Cardiac fibroblast (primary cell): ENCODE data around the gene NPTXR.

Experiments
- DNase-seq, 2 donors: peaks; one replicate each; pipeline versions ENCODE4 v3.0.0 to v3.0.0-alpha.2; 2010; ENCODE audit warnings: low read depth in 2 of 2
- H3K4me3 ChIP-seq, 2 donors: replicated peaks in 1 of 2; 1 replicate in 1 of 2; 2 replicates in 1 of 2; pipeline ENCODE4 v1.5.1; 2011; ENCODE audit warnings: low read depth in 2 of 2, low read length in 2 of 2, mild to moderate bottlenecking in 2 of 2, moderate library complexity in 1 of 2
- CTCF ChIP-seq: IDR thresholded peaks from one replicate; pipeline ENCODE4 v1.5.1; 2011; ENCODE audit warnings: low read depth, mild to moderate bottlenecking, low read length, inconsistent platforms

The NPTXR gene

GRCh38 chr22:38844315-38845003 lies 631 bp upstream of the NPTXR start:
- no peak overlapping the region for H3K4me3 ChIP-seq
- TF ChIP-seq CTCF = no peak
- DNase-seq = no peak

GRCh38 chr22:38843201-38843656 lies 599 bp downstream of the NPTXR start:
- peak; percentile 55 to 85 for DNase-seq
- H3K4me3 ChIP-seq = peak overlapping the region; percentile 25 to 26
- TF ChIP-seq CTCF = no peak

GRCh38 chr22:38842512-38843200 lies 1.2 kb downstream of the NPTXR start:
- peak overlapping the region; percentile 25 to 26 for H3K4me3 ChIP-seq
- TF ChIP-seq CTCF = no peak
- DNase-seq = no peak

DNA sequence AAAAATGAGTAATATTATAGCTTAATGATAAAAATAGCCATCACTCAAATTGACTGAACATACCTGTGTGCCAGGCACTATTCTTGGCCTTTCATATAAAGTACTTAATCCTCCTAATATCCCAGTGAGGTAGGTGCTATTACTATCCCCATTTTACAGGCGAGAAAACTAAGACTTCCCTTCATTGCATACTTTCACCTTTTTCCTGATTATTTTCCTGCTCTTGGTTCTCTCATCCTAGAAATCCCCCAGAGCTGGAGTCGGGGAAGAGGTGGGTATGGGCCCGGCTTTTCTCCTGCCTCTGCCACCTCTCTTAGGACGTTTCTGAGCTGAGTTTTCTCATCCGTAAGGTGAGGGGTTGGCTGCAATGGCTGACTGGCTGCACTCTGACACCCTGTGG lies 2.2 kb downstream of the NPTXR start:
- DNase-seq = no peak
- no peak overlapping the region for H3K4me3 ChIP-seq
- no peak for TF ChIP-seq CTCF

DNA sequence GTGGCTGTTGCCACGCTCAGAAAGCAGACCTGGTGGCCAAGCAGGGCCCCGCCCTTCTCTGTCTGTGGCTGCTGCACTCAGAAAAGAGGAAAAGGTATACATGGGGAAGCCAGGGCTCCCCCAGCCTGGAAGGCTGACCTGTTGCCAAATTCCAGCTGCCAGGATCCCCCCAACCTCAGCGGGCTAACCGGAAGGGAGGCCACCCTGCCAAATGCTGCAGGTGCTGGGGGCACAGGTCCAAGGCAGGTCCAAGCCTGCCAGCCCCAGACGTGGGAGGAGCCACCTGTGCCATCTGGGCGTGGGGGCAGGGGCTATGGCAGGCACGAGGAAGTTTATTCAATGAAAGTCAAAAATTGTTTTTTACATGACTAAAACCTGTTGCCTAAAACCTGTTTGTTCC lies 2.6 kb downstream of the NPTXR start:
- no peak for TF ChIP-seq CTCF
- H3K4me3 ChIP-seq = no peak overlapping the region

DNA sequence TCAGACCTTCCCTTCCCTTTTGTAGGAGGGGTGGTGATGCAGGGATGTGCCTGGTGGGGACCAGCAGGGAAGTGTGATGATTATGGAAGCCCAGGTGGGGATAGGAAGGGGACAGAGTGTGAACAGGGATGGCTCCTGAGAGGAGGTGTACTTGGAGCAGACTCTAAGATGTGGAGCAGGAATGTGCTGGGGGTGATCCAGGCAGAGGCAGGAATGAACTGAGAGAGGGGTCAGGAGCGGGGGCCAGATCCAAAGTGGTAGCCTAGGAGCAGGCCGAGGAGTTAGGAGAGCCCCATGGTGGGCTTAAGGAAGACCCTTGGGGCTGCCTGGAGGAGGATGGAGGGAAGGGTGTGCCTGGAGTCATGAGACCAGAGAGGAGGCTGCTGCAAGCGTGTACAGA lies 3.7 kb downstream of the NPTXR start:
- no peak for DNase-seq
- no peak overlapping the region for H3K4me3 ChIP-seq
- no peak for TF ChIP-seq CTCF

More for the DNA sequence above, 2.6 kb downstream of the NPTXR start:
- no peak for DNase-seq

DNA sequence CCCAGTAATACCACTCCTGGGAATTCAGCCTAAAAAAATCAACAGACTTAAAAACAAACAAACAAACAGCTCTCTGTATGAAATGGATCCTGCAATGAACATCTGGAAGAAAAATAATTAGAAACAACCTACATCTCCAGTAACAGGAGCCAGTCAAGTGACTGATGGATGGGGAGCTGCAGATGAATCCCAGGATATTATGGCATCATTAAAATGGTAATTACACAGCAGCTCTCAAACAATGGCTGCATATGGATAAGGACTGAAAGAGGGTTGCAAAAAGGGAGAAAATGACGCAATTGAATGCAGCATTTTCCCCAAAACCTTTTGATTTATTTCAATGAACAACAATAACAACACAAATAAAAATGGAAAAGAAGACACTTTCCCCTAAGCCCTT lies 4.1 kb downstream of the NPTXR start:
- no peak overlapping the region for H3K4me3 ChIP-seq
- TF ChIP-seq CTCF = no peak
- DNase-seq = no peak
